HFF-Myc (cell line): Measurements from ENCODE around the gene CSNK1G3.
A peak's percentile ranks its signal among the peaks of the same experiment; 100 is the strongest.
"Not testable (repeated sequence)": the region's sequence is repeated elsewhere in the genome, so short reads cannot be mapped to it uniquely, and the experiment has no call there.

Experiments
- DNase-seq: peaks from one replicate; pipeline ENCODE4 v3.0.0-alpha.2; 2011; ENCODE audit warnings: low read depth; ENCODE audit errors: extremely low read depth
- H3K4me3 ChIP-seq: replicated peaks from 2 replicates; pipeline ENCODE4 v1.5.1; 2011; ENCODE audit warnings: low read depth, mild to moderate bottlenecking, control low read depth, low read length
- TF ChIP-seq, protein P1 (sequence below): IDR thresholded peaks from 2 replicates; pipeline ENCODE4 v1.5.1; 2012; ENCODE audit warnings: mild to moderate bottlenecking, low read depth, low read length, control low read depth; ENCODE audit errors: missing control alignments

Gene CSNK1G3

DNA sequence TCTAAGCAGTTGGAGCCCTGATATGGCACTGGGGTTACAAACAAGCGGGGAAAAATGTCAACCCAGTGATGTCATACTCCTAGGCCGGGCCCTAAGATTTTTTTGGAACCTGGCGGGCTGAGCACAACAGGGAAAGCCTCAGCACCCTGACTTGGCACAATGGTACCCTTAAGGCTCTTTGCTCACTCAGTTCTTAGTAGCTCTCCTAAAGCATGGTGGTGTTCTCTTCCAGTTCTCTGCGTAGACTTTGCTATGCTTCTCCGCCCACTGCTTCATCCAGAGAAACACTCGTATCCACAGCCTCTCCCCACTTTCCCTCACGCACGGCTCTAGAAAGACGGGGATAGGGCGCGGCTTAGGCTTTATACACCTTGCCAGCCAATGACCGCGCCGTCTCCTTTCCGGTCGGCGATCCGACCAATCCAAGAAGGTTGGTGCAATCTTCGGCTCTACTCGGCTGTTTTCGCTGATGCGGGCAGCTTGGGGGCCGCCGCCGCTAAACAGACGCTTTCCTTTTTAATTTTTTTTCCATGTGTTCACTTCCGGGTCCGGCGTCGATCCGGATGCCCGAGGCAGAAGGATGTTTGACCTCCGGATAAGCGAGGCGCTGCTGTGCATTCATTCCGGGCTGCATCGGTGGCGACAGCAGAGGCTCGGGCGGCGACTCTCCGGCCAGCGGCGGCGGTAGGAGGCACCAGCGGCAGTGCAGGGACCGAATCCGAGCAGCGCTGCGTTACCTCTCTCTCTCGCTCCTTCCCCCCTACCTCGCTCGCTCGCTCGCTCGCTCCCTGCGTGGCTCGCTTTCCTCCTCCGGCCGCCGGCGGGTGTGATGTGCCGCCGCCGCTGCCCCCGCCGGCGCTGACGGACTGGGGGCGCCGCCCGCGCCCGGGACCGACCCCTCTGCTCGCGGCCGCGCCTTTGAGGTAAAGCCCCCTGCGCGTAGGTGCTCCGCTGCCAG lies at the start of gene CSNK1G3:
Gene CSNK1G3 (plus strand): TSS at position 530 of the 958 bp plus-strand sequence. CDS start 33,487 bp downstream, outside the sequence.
- TF ChIP-seq, protein P1, sequence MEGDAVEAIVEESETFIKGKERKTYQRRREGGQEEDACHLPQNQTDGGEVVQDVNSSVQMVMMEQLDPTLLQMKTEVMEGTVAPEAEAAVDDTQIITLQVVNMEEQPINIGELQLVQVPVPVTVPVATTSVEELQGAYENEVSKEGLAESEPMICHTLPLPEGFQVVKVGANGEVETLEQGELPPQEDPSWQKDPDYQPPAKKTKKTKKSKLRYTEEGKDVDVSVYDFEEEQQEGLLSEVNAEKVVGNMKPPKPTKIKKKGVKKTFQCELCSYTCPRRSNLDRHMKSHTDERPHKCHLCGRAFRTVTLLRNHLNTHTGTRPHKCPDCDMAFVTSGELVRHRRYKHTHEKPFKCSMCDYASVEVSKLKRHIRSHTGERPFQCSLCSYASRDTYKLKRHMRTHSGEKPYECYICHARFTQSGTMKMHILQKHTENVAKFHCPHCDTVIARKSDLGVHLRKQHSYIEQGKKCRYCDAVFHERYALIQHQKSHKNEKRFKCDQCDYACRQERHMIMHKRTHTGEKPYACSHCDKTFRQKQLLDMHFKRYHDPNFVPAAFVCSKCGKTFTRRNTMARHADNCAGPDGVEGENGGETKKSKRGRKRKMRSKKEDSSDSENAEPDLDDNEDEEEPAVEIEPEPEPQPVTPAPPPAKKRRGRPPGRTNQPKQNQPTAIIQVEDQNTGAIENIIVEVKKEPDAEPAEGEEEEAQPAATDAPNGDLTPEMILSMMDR, result no peak
- peak; percentile 93 for DNase-seq
- H3K4me3 ChIP-seq, result peak within 1 kb of the TSS; percentile 69

DNA sequence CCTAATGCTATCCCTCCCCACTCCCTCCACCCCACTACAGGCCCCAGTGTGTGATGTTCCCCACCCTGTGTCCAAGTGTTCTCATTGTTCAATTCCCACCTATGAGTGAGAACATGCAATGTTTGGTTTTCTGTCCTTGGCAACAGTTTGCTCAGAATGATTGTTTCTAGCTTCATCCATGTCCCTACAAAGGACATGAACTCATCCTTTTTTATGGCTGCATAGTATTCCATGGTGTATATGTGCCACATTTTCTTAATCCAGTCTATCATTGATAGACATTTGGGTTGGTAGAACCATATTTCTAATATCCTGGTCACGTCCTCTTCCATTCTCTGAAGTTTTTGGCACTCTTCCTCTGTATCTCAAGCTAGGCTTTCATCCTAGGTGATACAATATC lies 45.1 kb upstream of the CSNK1G3 start:
- DNase-seq, H3K4me3 ChIP-seq: not testable (repeated sequence)

DNA sequence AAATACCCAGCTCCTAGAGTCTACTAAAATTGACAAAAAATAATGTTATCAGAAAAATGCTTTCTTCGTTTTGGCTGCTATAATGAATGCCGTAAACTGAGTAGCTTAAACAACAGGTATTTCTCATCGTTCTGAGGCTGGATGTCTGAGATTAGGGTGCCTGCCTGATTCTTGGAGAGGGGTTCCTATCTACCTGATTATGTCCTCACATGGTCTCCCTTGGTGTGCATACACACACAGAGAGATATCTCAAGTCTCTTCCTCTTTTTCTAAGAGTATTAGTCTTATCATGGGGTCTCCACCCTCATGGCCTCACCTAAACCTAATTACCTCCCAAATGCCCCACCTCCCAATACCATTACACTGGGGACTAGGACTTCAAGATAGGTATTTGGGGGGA lies 40.6 kb upstream of the CSNK1G3 start:
- no peak overlapping the region for H3K4me3 ChIP-seq
- DNase-seq, result no peak
- TF ChIP-seq, protein P1, result no peak

DNA sequence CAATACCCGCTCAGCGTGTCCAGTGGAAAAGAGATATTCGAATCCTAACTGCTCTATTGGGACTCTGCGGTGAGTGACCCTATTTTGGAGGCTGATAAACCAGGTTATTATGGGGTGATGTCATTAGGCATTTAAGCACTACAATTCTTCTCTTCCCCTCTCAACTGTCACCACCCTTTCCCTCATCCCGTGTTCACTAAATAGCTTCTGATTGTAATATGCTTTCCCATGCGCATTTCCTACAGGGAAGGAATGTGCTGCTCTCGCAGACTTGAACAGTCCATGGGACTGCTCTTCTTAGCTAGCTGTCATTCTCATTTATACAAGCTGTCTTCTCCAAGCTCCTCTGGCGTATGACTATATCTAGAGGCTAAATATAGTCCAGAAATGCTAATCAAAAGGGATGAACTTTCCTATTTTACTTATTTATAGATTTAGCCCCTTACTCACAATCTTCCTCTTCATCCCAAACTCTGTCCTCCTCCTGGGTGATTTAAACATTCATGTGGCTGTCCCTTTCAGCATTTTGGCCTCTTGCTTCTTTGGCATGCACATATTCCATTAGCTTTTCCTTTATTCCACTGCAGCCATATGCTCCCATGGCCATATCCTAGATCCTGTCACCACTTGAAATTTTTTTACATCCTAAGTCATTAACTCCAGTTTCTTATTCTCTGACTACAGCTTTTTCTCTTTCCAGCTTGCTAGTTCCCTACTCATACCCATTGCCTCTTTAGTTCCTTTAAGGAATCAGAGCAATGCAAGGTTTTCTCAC lies 39.6 kb upstream of the CSNK1G3 start:
- TF ChIP-seq, protein P1, result no peak

DNA sequence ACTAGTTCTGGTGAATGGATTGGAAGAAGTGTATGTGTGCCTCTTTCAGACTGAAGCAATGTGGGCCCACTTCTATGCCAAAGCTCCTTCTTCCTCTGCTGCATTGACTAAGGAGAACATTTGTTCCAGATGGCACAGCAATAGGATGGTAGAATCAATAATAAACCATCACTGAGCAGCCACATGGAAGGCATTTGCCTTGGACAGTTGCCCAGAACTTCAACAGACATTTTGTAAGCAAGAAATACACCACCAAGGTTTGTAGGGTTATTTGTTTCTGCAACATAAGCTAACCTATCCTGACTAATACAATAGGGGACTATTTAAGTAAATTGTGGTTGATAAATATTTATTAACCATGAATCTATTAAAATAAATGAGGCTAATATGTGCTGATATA lies 37.7 kb upstream of the CSNK1G3 start:
- H3K4me3 ChIP-seq, result no peak overlapping the region
- TF ChIP-seq, protein P1, result no peak
- peak; percentile 24 for DNase-seq

More for the DNA sequence above, 39.6 kb upstream of the CSNK1G3 start:
- DNase-seq, result no peak
- no peak overlapping the region for H3K4me3 ChIP-seq

DNA sequence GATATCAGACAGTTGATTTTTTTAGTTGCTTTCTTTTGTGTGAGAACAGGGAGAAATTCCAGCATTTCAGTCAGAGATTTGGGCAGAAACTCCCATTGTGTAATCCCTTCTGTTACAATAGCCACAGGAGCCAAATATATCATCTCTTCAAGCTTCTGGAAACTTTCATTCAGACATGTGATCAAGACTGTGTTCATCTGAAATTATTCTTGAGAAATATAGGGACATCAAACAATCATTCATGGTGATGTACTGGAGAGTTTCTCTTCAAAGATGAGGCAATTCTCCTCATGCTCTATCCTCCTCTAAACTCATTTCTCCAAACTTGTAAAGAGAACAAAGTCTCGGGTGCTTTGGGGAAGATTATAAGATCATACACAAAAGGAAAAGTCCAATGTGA lies 35.2 kb upstream of the CSNK1G3 start:
- no peak for DNase-seq
- TF ChIP-seq, protein P1, result no peak
- no peak overlapping the region for H3K4me3 ChIP-seq

DNA sequence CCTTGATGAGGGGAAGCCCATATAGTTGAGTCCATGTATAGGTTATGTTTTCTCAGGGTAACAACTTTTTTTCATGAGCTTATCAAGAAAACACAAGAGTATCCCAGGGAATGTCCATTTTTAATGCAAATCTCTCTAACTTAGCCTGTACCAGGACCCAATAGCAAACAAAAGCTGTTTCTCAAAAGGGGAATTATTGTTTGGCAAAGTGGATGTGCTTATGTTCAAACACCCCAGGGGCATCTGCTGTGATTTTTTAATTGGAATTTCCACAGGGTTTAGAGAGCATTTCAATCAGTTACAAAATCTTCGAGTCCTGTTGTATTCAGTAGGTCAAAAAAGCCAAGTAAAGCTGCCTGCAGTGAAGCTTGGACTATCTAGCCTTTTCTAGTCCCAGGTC lies 33.4 kb upstream of the CSNK1G3 start:
- TF ChIP-seq, protein P1, result no peak
- no peak overlapping the region for H3K4me3 ChIP-seq
- no peak for DNase-seq
